ENCODE data around the gene CLIP3.

Gene CLIP3

GRCh38 chr19:35991731-35992450, 40.8 kb downstream of the CLIP3 start:
- H3K27ac ChIP-seq (ENCODE audit: low read length) = no peak overlapping the region
- no peaks in the 10 kb centered on the region for H3K27me3 ChIP-seq (ENCODE audit: low read depth, low read length)
- no peak for TF ChIP-seq EZH2phosphoT487 (IDR thresholded peaks at IDR 0.05; ENCODE audit: low read depth)
- no peak for TF ChIP-seq CTCF (IDR thresholded peaks at IDR 0.05; ENCODE audit: low read depth, low read length)
- H3K79me2 ChIP-seq (ENCODE audit: low read length) = peaks cover 19% of the 10 kb centered on the region
- peaks cover 29% of the 10 kb centered on the region for H3K4me1 ChIP-seq (ENCODE audit: low read length)
- no peak overlapping the region for H2AFZ ChIP-seq (ENCODE audit: low read depth, low read length)
- no peaks in the 10 kb centered on the region for H3K36me3 ChIP-seq (replicated peaks; ENCODE audit: low read depth, low read length)
- H3K4me2 ChIP-seq (ENCODE audit: low read length) = no peak overlapping the region
- H3K9ac ChIP-seq (ENCODE audit: low read length) = no peak overlapping the region
- H4K20me1 ChIP-seq (ENCODE audit: insufficient read depth, low read length) = no peaks in the 10 kb centered on the region
- no peak overlapping the region for H3K4me3 ChIP-seq (ENCODE audit: low read length)
- peaks cover 6% of the 10 kb centered on the region; the same call in 1 of the 2 replicates for H3K9me3 ChIP-seq (ENCODE audit: insufficient read depth, low read length)

GRCh38 chr19:35990771-35991730, 41.6 kb downstream of the CLIP3 start:
- Histone ChIP-seq H3K9me3 (ENCODE audit: insufficient read depth, low read length) (peaks cover 6% of the 10 kb centered on the region; the same call in 1 of the 2 replicates), H2AFZ (ENCODE audit: low read depth, low read length) (no peak overlapping the region), H3K4me1 (ENCODE audit: low read length) (peaks cover 27% of the 10 kb centered on the region), H3K4me3 (ENCODE audit: low read length) (no peak overlapping the region), H3K4me2 (ENCODE audit: low read length) (no peak overlapping the region), H4K20me1 (ENCODE audit: insufficient read depth, low read length) (no peaks in the 10 kb centered on the region), H3K79me2 (ENCODE audit: low read length) (peaks cover 11% of the 10 kb centered on the region), H3K27ac (ENCODE audit: low read length) (no peak overlapping the region), H3K9ac (ENCODE audit: low read length) (no peak overlapping the region), H3K36me3 (replicated peaks; ENCODE audit: low read depth, low read length) (no peaks in the 10 kb centered on the region), H3K27me3 (ENCODE audit: low read depth, low read length) (no peaks in the 10 kb centered on the region)
- TF ChIP-seq EZH2phosphoT487 (IDR thresholded peaks at IDR 0.05; ENCODE audit: low read depth) (no peak), CTCF (IDR thresholded peaks at IDR 0.05; ENCODE audit: low read depth, low read length) (no peak)

- Histone ChIP-seq H3K36me3 (replicated peaks; ENCODE audit: low read depth, low read length) (no peaks in the 10 kb centered on the region), H3K4me2 (ENCODE audit: low read length) (no peak overlapping the region), H3K79me2 (ENCODE audit: low read length) (peaks cover 2% of the 10 kb centered on the region), H3K9me3 (ENCODE audit: insufficient read depth, low read length) (peaks cover 6% of the 10 kb centered on the region; the same call in 1 of the 2 replicates), H3K4me1 (ENCODE audit: low read length) (peaks cover 24% of the 10 kb centered on the region), H3K27me3 (ENCODE audit: low read depth, low read length) (no peaks in the 10 kb centered on the region), H2AFZ (ENCODE audit: low read depth, low read length) (no peak overlapping the region), H4K20me1 (ENCODE audit: insufficient read depth, low read length) (no peaks in the 10 kb centered on the region), H3K4me3 (ENCODE audit: low read length) (no peak overlapping the region), H3K27ac (ENCODE audit: low read length) (no peak overlapping the region), H3K9ac (ENCODE audit: low read length) (no peak overlapping the region)
- no peak for TF ChIP-seq CTCF (IDR thresholded peaks at IDR 0.05; ENCODE audit: low read depth, low read length)
- no peak for TF ChIP-seq EZH2phosphoT487 (IDR thresholded peaks at IDR 0.05; ENCODE audit: low read depth)
Measured at GRCh38 chr19:35990156-35990555, 42.5 kb downstream of the CLIP3 start.

- H4K20me1 ChIP-seq (ENCODE audit: insufficient read depth, low read length) = no peaks in the 10 kb centered on the region
- no peak for TF ChIP-seq EZH2phosphoT487 (IDR thresholded peaks at IDR 0.05; ENCODE audit: low read depth)
- TF ChIP-seq CTCF (IDR thresholded peaks at IDR 0.05; ENCODE audit: low read depth, low read length) = no peak
- no peaks in the 10 kb centered on the region for H3K79me2 ChIP-seq (ENCODE audit: low read length)
- H3K4me3 ChIP-seq (ENCODE audit: low read length) = no peak overlapping the region
- peaks cover 22% of the 10 kb centered on the region for H3K4me1 ChIP-seq (ENCODE audit: low read length)
- H3K36me3 ChIP-seq (replicated peaks; ENCODE audit: low read depth, low read length) = no peaks in the 10 kb centered on the region
- no peak overlapping the region for H3K9ac ChIP-seq (ENCODE audit: low read length)
- H2AFZ ChIP-seq (ENCODE audit: low read depth, low read length) = no peak overlapping the region
- 0 out of 2 replicates have a peak, but pooled peaks cover 3% of the 10 kb centered on the region for H3K27me3 ChIP-seq (ENCODE audit: low read depth, low read length)
- H3K27ac ChIP-seq (ENCODE audit: low read length) = no peak overlapping the region
- no peak overlapping the region for H3K4me2 ChIP-seq (ENCODE audit: low read length)
- H3K9me3 ChIP-seq (ENCODE audit: insufficient read depth, low read length) = peaks cover 6% of the 10 kb centered on the region; the same call in 1 of the 2 replicates
Measured at GRCh38 chr19:35988824-35989223, 43.8 kb downstream of the CLIP3 start.

All from OCI-LY3 (cell line).